Sigmoid colon (tissue), 4 donors: ENCODE measurements around the gene BCAS4.

ENCODE experiments used
- CTCF ChIP-seq, 4 experiments: fragments of 450-650 bp in 3 of 4; fragments of 200-600 bp in 1 of 4; IDR thresholded peaks; one replicate each; pipeline ENCODE4 v1.5.1; 2016 to 2019; ENCODE audit warnings: antibody characterized with exemption in 4 of 4, mild to moderate bottlenecking in 3 of 4, moderate library complexity in 2 of 4
- POLR2AphosphoS5 ChIP-seq, 4 donors: sonication (generic); formaldehyde crosslinking; IDR thresholded peaks; one replicate each; pipeline ENCODE4 v1.6.1; 2017; ENCODE audit warnings: antibody characterized with exemption in 4 of 4

GRCh38 chr20:50845566-50846215, 50.8 kb downstream of the BCAS4 start:
- TF ChIP-seq CTCF (IDR thresholded peaks at IDR 0.05) = no peak
- TF ChIP-seq POLR2AphosphoS5 (IDR thresholded peaks at IDR 0.05) = no peak
